ENCODE measurements around the gene ANKS1A.

Gene ANKS1A

GRCh38 chr6:35084511-35085203 lies 195.6 kb downstream of the ANKS1A start:
- DNase-seq (ENCODE audit: low read depth in 2 of 2): no peak

- no peak for DNase-seq (ENCODE audit: low read depth in 2 of 2)
These were observed 196.6 kb downstream of the ANKS1A start for GRCh38 chr6:35085359-35086281.

GRCh38 chr6:35086282-35086632 lies 197.2 kb downstream of the ANKS1A start:
- no peak for DNase-seq (ENCODE audit: low read depth in 2 of 2)

- DNase-seq (ENCODE audit: low read depth in 2 of 2): no peak
These were observed 197.7 kb downstream of the ANKS1A start for GRCh38 chr6:35086636-35087360.

GRCh38 chr6:35087361-35088280 lies 198.6 kb downstream of the ANKS1A start:
- DNase-seq (ENCODE audit: low read depth in 2 of 2): no peak

GRCh38 chr6:35088281-35089215 lies 199.5 kb downstream of the ANKS1A start:
- no peak for DNase-seq (ENCODE audit: low read depth in 2 of 2)

GRCh38 chr6:35089216-35089934 lies 200.3 kb downstream of the ANKS1A start:
- no peak for DNase-seq (ENCODE audit: low read depth in 2 of 2)

- no peak for DNase-seq (ENCODE audit: low read depth in 2 of 2)
These were observed 201.0 kb downstream of the ANKS1A start for GRCh38 chr6:35089935-35090505.

GRCh38 chr6:35090734-35091133 lies 201.7 kb downstream of the ANKS1A start:
- DNase-seq (ENCODE audit: low read depth in 2 of 2): no peak

GRCh38 chr6:35091346-35092083 lies 202.5 kb downstream of the ANKS1A start:
- no peak for DNase-seq (ENCODE audit: low read depth in 2 of 2)

GRCh38 chr6:35092362-35093117 lies 203.5 kb downstream of the ANKS1A start:
- no peak for DNase-seq (ENCODE audit: low read depth in 2 of 2)

GRCh38 chr6:35093118-35093445 lies 204.0 kb downstream of the ANKS1A start:
- DNase-seq (ENCODE audit: low read depth in 2 of 2): no peak

GRCh38 chr6:35093783-35094182 lies 204.7 kb downstream of the ANKS1A start:
- DNase-seq (ENCODE audit: low read depth in 2 of 2): no peak

GRCh38 chr6:35094183-35094582 lies 205.1 kb downstream of the ANKS1A start:
- no peak for DNase-seq (ENCODE audit: low read depth in 2 of 2)

GRCh38 chr6:35096129-35096862 lies 207.2 kb downstream of the ANKS1A start:
- DNase-seq (ENCODE audit: low read depth in 2 of 2): no peak

GRCh38 chr6:35099116-35099515 lies 210.1 kb downstream of the ANKS1A start:
- no peak for DNase-seq (ENCODE audit: low read depth in 2 of 2)

- no peak for DNase-seq (ENCODE audit: low read depth in 2 of 2)
These were observed 216.0 kb downstream of the ANKS1A start for GRCh38 chr6:35105078-35105477.
